OCI-LY1 (cell line): ENCODE results near the gene RAPGEF1.

Source experiments
- EZH2 ChIP-seq: fragments of 200-600 bp; sonication (generic), shearing (Covaris generic); IDR thresholded peaks from 2 replicates; pipeline ENCODE4 v1.8.0; 2017; ENCODE audit warnings: borderline replicate concordance, mixed run types, mild to moderate bottlenecking, antibody characterized with exemption, low read length, moderate library complexity, mixed read lengths
- TF ChIP-seq, protein P1 (sequence below): fragments of 200-600 bp; sonication (generic), shearing (Covaris generic); IDR thresholded peaks from 2 replicates; pipeline ENCODE4 v1.5.1; 2017; ENCODE audit warnings: mild to moderate bottlenecking, antibody characterized with exemption, low read length, moderate library complexity, mixed read lengths

DNA sequence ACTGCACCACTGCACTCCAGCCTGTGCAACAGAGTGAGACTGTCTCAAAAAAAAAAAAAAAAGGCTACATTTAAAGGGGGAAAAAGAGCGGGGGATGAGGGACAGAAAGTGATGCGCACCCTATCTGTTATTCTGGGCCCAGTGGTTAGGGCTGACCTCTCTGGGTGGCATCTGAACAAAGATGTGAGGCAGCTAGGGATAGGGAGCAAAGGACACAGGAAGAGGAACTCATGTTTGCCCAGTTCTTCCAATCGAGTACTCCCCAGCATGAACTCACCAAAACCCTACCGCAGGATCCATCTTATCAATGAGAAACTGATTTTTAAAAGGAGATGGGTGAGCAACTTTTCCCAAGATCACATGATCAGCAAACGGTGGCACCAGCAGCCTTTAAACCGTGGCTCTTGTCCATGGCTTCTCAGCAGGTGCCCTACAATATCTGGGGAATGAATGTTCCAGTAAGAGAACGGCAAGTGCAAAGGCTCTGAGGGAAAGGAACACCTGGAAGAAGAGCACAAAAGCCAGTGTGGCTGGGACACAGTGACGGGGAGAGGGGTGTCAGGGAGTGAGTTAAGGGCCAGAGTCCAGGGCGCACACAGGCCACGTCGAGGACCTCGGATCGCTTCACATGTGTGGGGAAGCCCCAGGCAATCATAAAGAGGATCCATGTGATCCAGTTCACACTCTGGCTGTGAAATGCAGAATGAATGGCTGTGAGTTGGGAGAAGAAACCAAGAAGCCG, 22.0 kb downstream of the RAPGEF1 start:
- TF ChIP-seq, protein P1, sequence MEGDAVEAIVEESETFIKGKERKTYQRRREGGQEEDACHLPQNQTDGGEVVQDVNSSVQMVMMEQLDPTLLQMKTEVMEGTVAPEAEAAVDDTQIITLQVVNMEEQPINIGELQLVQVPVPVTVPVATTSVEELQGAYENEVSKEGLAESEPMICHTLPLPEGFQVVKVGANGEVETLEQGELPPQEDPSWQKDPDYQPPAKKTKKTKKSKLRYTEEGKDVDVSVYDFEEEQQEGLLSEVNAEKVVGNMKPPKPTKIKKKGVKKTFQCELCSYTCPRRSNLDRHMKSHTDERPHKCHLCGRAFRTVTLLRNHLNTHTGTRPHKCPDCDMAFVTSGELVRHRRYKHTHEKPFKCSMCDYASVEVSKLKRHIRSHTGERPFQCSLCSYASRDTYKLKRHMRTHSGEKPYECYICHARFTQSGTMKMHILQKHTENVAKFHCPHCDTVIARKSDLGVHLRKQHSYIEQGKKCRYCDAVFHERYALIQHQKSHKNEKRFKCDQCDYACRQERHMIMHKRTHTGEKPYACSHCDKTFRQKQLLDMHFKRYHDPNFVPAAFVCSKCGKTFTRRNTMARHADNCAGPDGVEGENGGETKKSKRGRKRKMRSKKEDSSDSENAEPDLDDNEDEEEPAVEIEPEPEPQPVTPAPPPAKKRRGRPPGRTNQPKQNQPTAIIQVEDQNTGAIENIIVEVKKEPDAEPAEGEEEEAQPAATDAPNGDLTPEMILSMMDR: no peak
- TF ChIP-seq EZH2: no peak
